ENCODE measurements around the gene TBC1D21. TPM values are rescaled to one million over a fixed set of nuclear protein-coding genes. Genes with fewer than 3 reads are reported as not detected.

Gene TBC1D21
- total and polyA plus RNA-seq, 10 of the 15 experiments (the other 5 are each of a cell fraction or from before 2014, with no cell fraction given), result not detected

DNA sequence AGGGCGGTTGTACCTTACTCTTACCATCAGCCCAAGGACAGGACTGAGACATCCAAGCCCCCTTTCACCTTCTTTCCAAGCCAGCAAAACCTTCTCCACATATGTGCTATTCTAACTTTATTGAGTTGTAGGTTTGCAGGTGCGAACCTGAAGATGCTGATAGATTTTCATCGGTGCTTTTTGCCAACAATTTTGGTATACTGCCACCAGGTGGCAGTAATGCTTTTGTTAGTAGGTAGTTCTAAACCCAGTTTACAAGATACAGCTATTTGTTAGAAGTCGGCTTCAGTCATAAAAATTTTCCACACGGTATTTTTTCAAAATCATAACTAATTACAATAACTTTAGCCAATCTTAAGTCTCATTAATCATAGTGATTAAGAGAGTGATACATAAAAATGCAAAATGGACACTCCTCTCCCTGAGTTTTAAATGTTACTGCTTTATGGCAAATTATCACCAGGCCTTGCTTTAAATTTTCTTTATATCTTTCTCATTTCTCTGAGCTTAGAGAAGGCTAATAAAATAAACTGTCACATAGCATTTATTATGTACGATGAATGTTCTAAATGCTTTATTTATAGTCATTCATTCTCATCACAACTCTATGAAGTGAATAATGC, 636 bp downstream of the TBC1D21 start (continued):
- no peak for TF ChIP-seq ZSCAN29 (IDR thresholded peaks at IDR 0.05)

DNA sequence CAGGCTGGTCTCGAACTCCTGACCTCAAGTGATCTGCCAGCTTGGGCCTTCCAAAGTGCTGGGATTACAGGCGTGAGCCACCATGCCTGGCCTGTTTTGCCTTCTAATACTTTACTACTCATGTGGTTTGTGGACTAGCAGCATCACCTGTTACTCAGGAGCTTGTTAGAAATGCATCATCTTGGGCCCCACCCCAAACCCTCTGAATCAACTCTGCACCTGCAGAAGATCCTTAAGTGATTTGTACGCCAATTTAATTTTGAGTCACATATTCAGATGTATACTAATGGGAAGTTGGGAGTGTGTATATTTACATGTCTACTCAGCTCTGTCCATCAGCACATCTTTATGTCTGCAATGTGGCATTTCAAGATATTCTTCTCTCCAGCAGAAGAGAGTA, 6.1 kb downstream of the TBC1D21 start:
- DNase-seq (ENCODE audit: low read depth, low spot score) (no peak), FAIRE-seq (no peak), ATAC-seq (no peak)
- CTCF ChIA-PET, result interaction anchor here (0.6 to 1.0 kb wide), 3 partner anchors 11 to 114 kb away, joined by 3 read pairs; no protein-coding TSS in a partner anchor
- SMC1A ChIA-PET (ENCODE audit: uncharacterized antibody, unreplicated experiment), result no interaction called here
- in situ Hi-C loops (cut with MboI) (no loop called here), intact Hi-C loops (cut with micrococcal nuclease; ENCODE audit: unreplicated experiment) (no loop called here)
- H3K27ac ChIP-seq (ENCODE audit: control insufficient read depth, insufficient read depth), result no peak overlapping the region
- H3K4me2 ChIP-seq (ENCODE audit: control insufficient read depth, insufficient read depth), result no peak overlapping the region
- no peaks in the 10 kb centered on the region for H3K79me2 ChIP-seq (ENCODE audit: control insufficient read depth, insufficient read depth, low read length)
- WGBS (ENCODE audit: insufficient coverage, insufficient replicate concordance, low lambda C conversion rate, missing lambda C conversion rate), result 15% methylated on average over 3 of the region's 3 CpGs
- no peak overlapping the region for H3K9ac ChIP-seq (ENCODE audit: control insufficient read depth, insufficient read depth, low read length)
- H3K4me3 ChIP-seq, result no peak overlapping the region
- no peak overlapping the region for H2AFZ ChIP-seq (ENCODE audit: control insufficient read depth, low read depth, low read length)
- no peaks in the 10 kb centered on the region for H3K9me3 ChIP-seq (replicated peaks; ENCODE audit: control insufficient read depth, insufficient read depth, low read length)
- no peaks in the 10 kb centered on the region for H4K20me1 ChIP-seq (ENCODE audit: control insufficient read depth, insufficient read depth)
- RAD21 ChIA-PET (ENCODE audit: unreplicated experiment), result no interaction called here
- POLR2A ChIA-PET, result no interaction called here
- TF ChIP-seq RAD21 (IDR thresholded peaks at IDR 0.05; ENCODE audit: insufficient read depth, low read depth, low read length) (no peak), CREB1 (IDR thresholded peaks at IDR 0.05; ENCODE audit: low read depth) (no peak), MYB (IDR thresholded peaks at IDR 0.05; ENCODE audit: borderline replicate concordance, low read depth, low read length) (no peak), POLR2AphosphoS2 (IDR thresholded peaks at IDR 0.05; ENCODE audit: low read depth, low read length) (no peak), SPI1 (IDR thresholded peaks at IDR 0.05; ENCODE audit: borderline replicate concordance, insufficient read depth, low read depth, low read length) (no peak), SREBF2 (IDR thresholded peaks at IDR 0.05; ENCODE audit: low read length) (no peak)
- H3K4me1 ChIP-seq (ENCODE audit: control insufficient read depth, insufficient read depth, low read length), result no peaks in the 10 kb centered on the region
- H3K27me3 ChIP-seq (replicated peaks in 1 of 2; ENCODE audit: control insufficient read depth in 2 of 2, insufficient read depth in 2 of 2, low read length in 1 of 2), result peaks cover 0 to 4% of the 10 kb centered on the region in 2 experiments; a peak in 2 of 4 replicates
- no peaks in the 10 kb centered on the region for H3K36me3 ChIP-seq (ENCODE audit: control insufficient read depth in 2 of 2, insufficient read depth in 2 of 2, low read length in 1 of 2)
- BruUV-seq (replicated peaks), result no TSS peak
